CD1c-positive myeloid dendritic cell (primary cell): Measurements from ENCODE around the gene APBB3.
A peak's percentile ranks its signal among the peaks of the same experiment; 100 is the strongest.
"Not testable (repeated sequence)": the region's sequence is repeated elsewhere in the genome, so short reads cannot be mapped to it uniquely, and the experiment has no call there.

Source experiments
- DNase-seq: peaks from one replicate; pipeline ENCODE4 v3.0.0-alpha.2; 2016; ENCODE audit errors: extremely low spot score

APBB3 gene

GRCh38 chr5:140564196-140565023, at the start of gene APBB3, which contains the start of gene SLC35A4:
TSS of gene APBB3 (minus strand) at chr5:140564598. CDS start at chr5:140564245, 353 bp downstream.
TSS of gene SLC35A4 (plus strand) at chr5:140564828. CDS start at chr5:140567170, 2,342 bp downstream.
- peak; percentile 100 for DNase-seq

- peak; percentile 43 for DNase-seq
These were observed 46.7 kb upstream of the APBB3 start for GRCh38 chr5:140611020-140611521.

- DNase-seq, result peak; percentile 58
These were observed 44.7 kb upstream of the APBB3 start for GRCh38 chr5:140609126-140609525.

GRCh38 chr5:140608722-140609121, 44.3 kb upstream of the APBB3 start:
- DNase-seq, result peak; percentile 12

- DNase-seq, result peak; percentile 35
These were observed 42.6 kb upstream of the APBB3 start for GRCh38 chr5:140607031-140607430.

- DNase-seq, result no peak
These were observed 41.5 kb upstream of the APBB3 start for GRCh38 chr5:140605879-140606278.

- peak; percentile 67 for DNase-seq
These were observed 39.3 kb upstream of the APBB3 start for GRCh38 chr5:140603734-140604133.

GRCh38 chr5:140603446-140603698, 39.0 kb upstream of the APBB3 start:
- not testable (repeated sequence) for DNase-seq

GRCh38 chr5:140602147-140602546, 37.7 kb upstream of the APBB3 start:
- DNase-seq, result peak; percentile 86

- DNase-seq, result no peak
These were observed 35.7 kb upstream of the APBB3 start for GRCh38 chr5:140600096-140600495.

GRCh38 chr5:140598836-140599235, 34.4 kb upstream of the APBB3 start:
- DNase-seq, result no peak

GRCh38 chr5:140596321-140596741, 31.9 kb upstream of the APBB3 start:
- DNase-seq, result peak; percentile 23

- peak; percentile 93 for DNase-seq
These were observed 31.3 kb upstream of the APBB3 start for GRCh38 chr5:140595538-140596300.

GRCh38 chr5:140594169-140594568, 29.8 kb upstream of the APBB3 start:
- DNase-seq, result no peak

GRCh38 chr5:140593070-140593469, 28.7 kb upstream of the APBB3 start:
- not testable (repeated sequence) for DNase-seq

GRCh38 chr5:140591747-140592372, 27.5 kb upstream of the APBB3 start:
- DNase-seq, result peak; percentile 41

GRCh38 chr5:140590861-140591260, 26.5 kb upstream of the APBB3 start:
- no peak for DNase-seq

- DNase-seq, result peak; percentile 27
These were observed 24.1 kb upstream of the APBB3 start for GRCh38 chr5:140588311-140589070.

GRCh38 chr5:140587495-140587894, 23.1 kb upstream of the APBB3 start:
- no peak for DNase-seq

GRCh38 chr5:140579188-140579747, 14.9 kb upstream of the APBB3 start:
- DNase-seq, result not testable (repeated sequence)

GRCh38 chr5:140576776-140577201, 12.4 kb upstream of the APBB3 start:
- DNase-seq, result no peak
